ENCODE measurements around the gene ARF1. TPM values are rescaled to one million over a fixed set of nuclear protein-coding genes. Genes with fewer than 3 reads are reported as not detected.
A peak's percentile ranks its signal among the peaks of the same experiment; 100 is the strongest.

ARF1 gene
- total and polyA plus RNA-seq, 2 of the 13 experiments (the other 11 are each of a cell fraction or from before 2014, with no cell fraction given): 186 to 327 TPM

DNA sequence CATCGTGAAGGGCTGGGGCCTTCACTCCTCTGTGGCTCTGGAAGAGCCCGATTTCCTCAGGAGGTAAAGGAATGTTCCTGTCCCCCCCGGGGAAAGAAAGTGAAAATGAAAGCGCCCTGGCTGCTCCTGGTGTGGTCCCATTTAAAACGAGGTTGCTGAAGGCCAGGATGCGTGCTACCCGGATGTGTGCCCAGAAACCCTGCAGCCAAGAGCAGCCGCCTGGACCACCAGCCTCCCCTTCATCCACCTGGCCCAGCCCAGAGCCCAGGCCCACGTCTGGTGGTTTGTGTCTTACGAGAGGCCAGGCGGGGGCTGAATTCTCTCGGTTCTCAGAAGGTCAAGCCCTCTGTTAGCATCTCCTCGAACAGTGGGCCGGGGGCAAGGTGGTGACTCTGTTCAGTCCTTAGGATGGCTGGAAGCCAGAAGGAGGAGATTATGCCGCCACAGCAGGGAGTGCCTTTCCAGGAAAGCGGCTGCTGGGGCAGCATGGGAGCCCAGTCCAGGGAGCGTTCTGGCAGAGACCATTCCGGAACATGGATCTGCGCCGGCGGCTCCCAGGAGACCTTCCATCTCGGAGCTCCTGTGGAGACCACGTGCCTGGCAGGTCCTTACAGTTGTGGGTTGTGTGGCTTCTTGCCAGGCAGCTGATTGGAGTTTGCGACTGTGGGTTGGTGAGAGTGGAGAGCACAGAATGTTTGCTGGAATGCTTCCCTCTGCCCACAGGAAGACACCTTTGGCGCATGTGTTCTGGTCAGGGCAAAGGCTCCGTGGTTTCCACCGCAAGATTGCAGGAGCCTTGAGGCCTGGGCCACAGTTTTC is 58.9 kb downstream of the ARF1 start (continued):
- TF ChIP-seq, protein P1, sequence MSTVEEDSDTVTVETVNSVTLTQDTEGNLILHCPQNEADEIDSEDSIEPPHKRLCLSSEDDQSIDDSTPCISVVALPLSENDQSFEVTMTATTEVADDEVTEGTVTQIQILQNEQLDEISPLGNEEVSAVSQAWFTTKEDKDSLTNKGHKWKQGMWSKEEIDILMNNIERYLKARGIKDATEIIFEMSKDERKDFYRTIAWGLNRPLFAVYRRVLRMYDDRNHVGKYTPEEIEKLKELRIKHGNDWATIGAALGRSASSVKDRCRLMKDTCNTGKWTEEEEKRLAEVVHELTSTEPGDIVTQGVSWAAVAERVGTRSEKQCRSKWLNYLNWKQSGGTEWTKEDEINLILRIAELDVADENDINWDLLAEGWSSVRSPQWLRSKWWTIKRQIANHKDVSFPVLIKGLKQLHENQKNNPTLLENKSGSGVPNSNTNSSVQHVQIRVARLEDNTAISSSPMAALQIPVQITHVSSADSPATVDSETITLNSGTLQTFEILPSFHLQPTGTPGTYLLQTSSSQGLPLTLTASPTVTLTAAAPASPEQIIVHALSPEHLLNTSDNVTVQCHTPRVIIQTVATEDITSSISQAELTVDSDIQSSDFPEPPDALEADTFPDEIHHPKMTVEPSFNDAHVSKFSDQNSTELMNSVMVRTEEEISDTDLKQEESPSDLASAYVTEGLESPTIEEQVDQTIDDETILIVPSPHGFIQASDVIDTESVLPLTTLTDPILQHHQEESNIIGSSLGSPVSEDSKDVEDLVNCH (CRISPR knock-in tag; IDR thresholded peaks at IDR 0.05): no peak
- peak; percentile 41 for TF ChIP-seq ZNF883 (CRISPR knock-in tag; IDR thresholded peaks at IDR 0.05; ENCODE audit: not compliant biosample characterization)
- TF ChIP-seq, protein P2, sequence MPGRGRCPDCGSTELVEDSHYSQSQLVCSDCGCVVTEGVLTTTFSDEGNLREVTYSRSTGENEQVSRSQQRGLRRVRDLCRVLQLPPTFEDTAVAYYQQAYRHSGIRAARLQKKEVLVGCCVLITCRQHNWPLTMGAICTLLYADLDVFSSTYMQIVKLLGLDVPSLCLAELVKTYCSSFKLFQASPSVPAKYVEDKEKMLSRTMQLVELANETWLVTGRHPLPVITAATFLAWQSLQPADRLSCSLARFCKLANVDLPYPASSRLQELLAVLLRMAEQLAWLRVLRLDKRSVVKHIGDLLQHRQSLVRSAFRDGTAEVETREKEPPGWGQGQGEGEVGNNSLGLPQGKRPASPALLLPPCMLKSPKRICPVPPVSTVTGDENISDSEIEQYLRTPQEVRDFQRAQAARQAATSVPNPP (CRISPR knock-in tag; IDR thresholded peaks at IDR 0.05): no peak
- TF ChIP-seq, protein P3, sequence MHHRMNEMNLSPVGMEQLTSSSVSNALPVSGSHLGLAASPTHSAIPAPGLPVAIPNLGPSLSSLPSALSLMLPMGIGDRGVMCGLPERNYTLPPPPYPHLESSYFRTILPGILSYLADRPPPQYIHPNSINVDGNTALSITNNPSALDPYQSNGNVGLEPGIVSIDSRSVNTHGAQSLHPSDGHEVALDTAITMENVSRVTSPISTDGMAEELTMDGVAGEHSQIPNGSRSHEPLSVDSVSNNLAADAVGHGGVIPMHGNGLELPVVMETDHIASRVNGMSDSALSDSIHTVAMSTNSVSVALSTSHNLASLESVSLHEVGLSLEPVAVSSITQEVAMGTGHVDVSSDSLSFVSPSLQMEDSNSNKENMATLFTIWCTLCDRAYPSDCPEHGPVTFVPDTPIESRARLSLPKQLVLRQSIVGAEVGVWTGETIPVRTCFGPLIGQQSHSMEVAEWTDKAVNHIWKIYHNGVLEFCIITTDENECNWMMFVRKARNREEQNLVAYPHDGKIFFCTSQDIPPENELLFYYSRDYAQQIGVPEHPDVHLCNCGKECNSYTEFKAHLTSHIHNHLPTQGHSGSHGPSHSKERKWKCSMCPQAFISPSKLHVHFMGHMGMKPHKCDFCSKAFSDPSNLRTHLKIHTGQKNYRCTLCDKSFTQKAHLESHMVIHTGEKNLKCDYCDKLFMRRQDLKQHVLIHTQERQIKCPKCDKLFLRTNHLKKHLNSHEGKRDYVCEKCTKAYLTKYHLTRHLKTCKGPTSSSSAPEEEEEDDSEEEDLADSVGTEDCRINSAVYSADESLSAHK (CRISPR knock-in tag; IDR thresholded peaks at IDR 0.05; ENCODE audit: borderline replicate concordance): no peak
- TF ChIP-seq KLF16 (CRISPR knock-in tag; IDR thresholded peaks at IDR 0.05): no peak
- no peak for TF ChIP-seq TAF1 (CRISPR knock-in tag; IDR thresholded peaks at IDR 0.05)
- no peak for TF ChIP-seq ZNF749 (CRISPR knock-in tag; IDR thresholded peaks at IDR 0.05; ENCODE audit: borderline replicate concordance)
- no peak for TF ChIP-seq SCMH1 (CRISPR knock-in tag; IDR thresholded peaks at IDR 0.05; ENCODE audit: borderline replicate concordance)
- 0 out of 2 replicates have a peak, but pooled peaks have one; percentile 23 for TF ChIP-seq BORCS8-MEF2B (CRISPR knock-in tag; IDR thresholded peaks at IDR 0.05)
- TF ChIP-seq, protein P4, sequence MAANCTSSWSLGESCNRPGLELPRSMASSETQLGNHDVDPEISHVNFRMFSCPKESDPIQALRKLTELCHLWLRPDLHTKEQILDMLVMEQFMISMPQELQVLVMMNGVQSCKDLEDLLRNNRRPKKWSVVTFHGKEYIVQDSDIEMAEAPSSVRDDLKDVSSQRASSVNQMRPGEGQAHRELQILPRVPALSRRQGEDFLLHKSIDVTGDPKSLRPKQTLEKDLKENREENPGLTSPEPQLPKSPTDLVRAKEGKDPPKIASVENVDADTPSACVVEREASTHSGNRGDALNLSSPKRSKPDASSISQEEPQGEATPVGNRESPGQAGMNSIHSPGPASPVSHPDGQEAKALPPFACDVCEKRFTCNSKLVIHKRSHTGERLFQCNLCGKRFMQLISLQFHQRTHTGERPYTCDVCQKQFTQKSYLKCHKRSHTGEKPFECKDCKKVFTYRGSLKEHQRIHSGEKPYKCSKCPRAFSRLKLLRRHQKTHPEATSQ (CRISPR knock-in tag; IDR thresholded peaks at IDR 0.05; ENCODE audit: borderline replicate concordance): no peak
- no peak for TF ChIP-seq ZNF232 (CRISPR knock-in tag; IDR thresholded peaks at IDR 0.05; ENCODE audit: borderline replicate concordance)
- no peak for TF ChIP-seq ZNF737 (CRISPR knock-in tag; IDR thresholded peaks at IDR 0.05; ENCODE audit: borderline replicate concordance)
- TF ChIP-seq KLF13 (CRISPR knock-in tag; IDR thresholded peaks at IDR 0.05): no peak
- TF ChIP-seq HNRNPUL1 (IDR thresholded peaks at IDR 0.05; ENCODE audit: low read depth, low read length): no peak
- TF ChIP-seq ISX (CRISPR knock-in tag; conservative IDR thresholded peaks at IDR 0.05): no peak
- TF ChIP-seq SMARCC2 (IDR thresholded peaks at IDR 0.05): no peak
- no peak for TF ChIP-seq SNAPC2 (CRISPR knock-in tag; IDR thresholded peaks at IDR 0.05)
- no peak for TF ChIP-seq RFXAP (CRISPR knock-in tag; IDR thresholded peaks at IDR 0.05; ENCODE audit: borderline replicate concordance)
- peak; percentile 54; the same call in 1 of the 2 replicates for TF ChIP-seq NFKB2 (CRISPR knock-in tag; IDR thresholded peaks at IDR 0.05; ENCODE audit: borderline replicate concordance)
- TF ChIP-seq RARG (CRISPR knock-in tag; IDR thresholded peaks at IDR 0.05; ENCODE audit: low read depth): no peak
- TF ChIP-seq EEA1 (CRISPR knock-in tag; IDR thresholded peaks at IDR 0.05; ENCODE audit: borderline replicate concordance): no peak
- TF ChIP-seq ZNF777 (CRISPR knock-in tag; IDR thresholded peaks at IDR 0.05): no peak
- TF ChIP-seq ZNF7 (CRISPR knock-in tag; IDR thresholded peaks at IDR 0.05): no peak
